ENCODE data around the gene GNG12. TPM values are rescaled to one million over a fixed set of nuclear protein-coding genes. Genes with fewer than 3 reads are reported as not detected.

Gene GNG12
- total RNA-seq, 1 experiment from 2014 or later: 70.0 TPM

GRCh38 chr1:67840449-67840848 is 7.2 kb upstream of the GNG12 start:
- CTCF ChIA-PET: no interaction called here
- DNase-seq (ENCODE audit: low read depth, low spot score): no peak
- H3K4me3 ChIP-seq (ENCODE audit: low read depth in 2 of 2, low read length in 2 of 2): no peak overlapping the region
- POLR2A ChIA-PET: no interaction called here
- TF ChIP-seq, protein P1, sequence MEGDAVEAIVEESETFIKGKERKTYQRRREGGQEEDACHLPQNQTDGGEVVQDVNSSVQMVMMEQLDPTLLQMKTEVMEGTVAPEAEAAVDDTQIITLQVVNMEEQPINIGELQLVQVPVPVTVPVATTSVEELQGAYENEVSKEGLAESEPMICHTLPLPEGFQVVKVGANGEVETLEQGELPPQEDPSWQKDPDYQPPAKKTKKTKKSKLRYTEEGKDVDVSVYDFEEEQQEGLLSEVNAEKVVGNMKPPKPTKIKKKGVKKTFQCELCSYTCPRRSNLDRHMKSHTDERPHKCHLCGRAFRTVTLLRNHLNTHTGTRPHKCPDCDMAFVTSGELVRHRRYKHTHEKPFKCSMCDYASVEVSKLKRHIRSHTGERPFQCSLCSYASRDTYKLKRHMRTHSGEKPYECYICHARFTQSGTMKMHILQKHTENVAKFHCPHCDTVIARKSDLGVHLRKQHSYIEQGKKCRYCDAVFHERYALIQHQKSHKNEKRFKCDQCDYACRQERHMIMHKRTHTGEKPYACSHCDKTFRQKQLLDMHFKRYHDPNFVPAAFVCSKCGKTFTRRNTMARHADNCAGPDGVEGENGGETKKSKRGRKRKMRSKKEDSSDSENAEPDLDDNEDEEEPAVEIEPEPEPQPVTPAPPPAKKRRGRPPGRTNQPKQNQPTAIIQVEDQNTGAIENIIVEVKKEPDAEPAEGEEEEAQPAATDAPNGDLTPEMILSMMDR (IDR thresholded peaks at IDR 0.05): no peak
- TF ChIP-seq POLR2AphosphoS5 (IDR thresholded peaks at IDR 0.05; ENCODE audit: low read depth, low read length) (no peak), TCF7L2 (IDR thresholded peaks at IDR 0.05; ENCODE audit: low read depth, low read length) (no peak), SIN3A (IDR thresholded peaks at IDR 0.05; ENCODE audit: borderline replicate concordance, insufficient read depth, low read depth, low read length) (no peak), REST (IDR thresholded peaks at IDR 0.05; ENCODE audit: insufficient read depth in 1 of 2, low read depth in 2 of 2, low read length in 1 of 2) (no peak)
- no peaks in the 10 kb centered on the region for H3K27me3 ChIP-seq (ENCODE audit: control insufficient read depth, insufficient read depth, low read length)
- in situ Hi-C loops (cut with HindIII; ENCODE audit: low pct_unique_long_range_greater_than_20kb, low sequenced_read_pairs) (no loop called here), intact Hi-C loops (cut with micrococcal nuclease; ENCODE audit: unreplicated experiment) (no loop called here)
- 0 out of 2 replicates have a peak, but pooled peaks have one; percentile 36 for ATAC-seq
- H3K4me1 ChIP-seq (ENCODE audit: control insufficient read depth, insufficient read depth, low read length): no peaks in the 10 kb centered on the region; the same call in 1 of the 2 replicates
- no TSS peak for BruUV-seq (replicated peaks)
- no peak overlapping the region for H3K27ac ChIP-seq (ENCODE audit: low read length)
- no peaks in the 10 kb centered on the region for H3K9me3 ChIP-seq (ENCODE audit: control insufficient read depth, insufficient read depth, low read depth, low read length)
- no peaks in the 10 kb centered on the region for H3K36me3 ChIP-seq (ENCODE audit: control insufficient read depth, insufficient read depth, low read length)

GRCh38 chr1:67839826-67840225 is 6.6 kb upstream of the GNG12 start:
- TF ChIP-seq SIN3A (IDR thresholded peaks at IDR 0.05; ENCODE audit: borderline replicate concordance, insufficient read depth, low read depth, low read length): no peak
- no peak for TF ChIP-seq REST (IDR thresholded peaks at IDR 0.05; ENCODE audit: insufficient read depth in 1 of 2, low read depth in 2 of 2, low read length in 1 of 2)
- TF ChIP-seq TCF7L2 (IDR thresholded peaks at IDR 0.05; ENCODE audit: low read depth, low read length): no peak
- no peak for TF ChIP-seq POLR2AphosphoS5 (IDR thresholded peaks at IDR 0.05; ENCODE audit: low read depth, low read length)
- TF ChIP-seq, protein P1 (IDR thresholded peaks at IDR 0.05): no peak
- Histone ChIP-seq H3K9me3 (ENCODE audit: control insufficient read depth, insufficient read depth, low read depth, low read length) (no peaks in the 10 kb centered on the region), H3K4me3 (ENCODE audit: low read depth in 2 of 2, low read length in 2 of 2) (no peak overlapping the region), H3K27me3 (ENCODE audit: control insufficient read depth, insufficient read depth, low read length) (no peaks in the 10 kb centered on the region), H3K4me1 (ENCODE audit: control insufficient read depth, insufficient read depth, low read length) (no peaks in the 10 kb centered on the region; the same call in 1 of the 2 replicates), H3K36me3 (ENCODE audit: control insufficient read depth, insufficient read depth, low read length) (no peaks in the 10 kb centered on the region), H3K27ac (ENCODE audit: low read length) (no peak overlapping the region)
- in situ Hi-C loops (cut with HindIII; ENCODE audit: low pct_unique_long_range_greater_than_20kb, low sequenced_read_pairs) (no loop called here), intact Hi-C loops (cut with micrococcal nuclease; ENCODE audit: unreplicated experiment) (no loop called here)
- DNase-seq (ENCODE audit: low read depth, low spot score): no peak
- POLR2A ChIA-PET: no interaction called here
- BruUV-seq (replicated peaks): no TSS peak
- ATAC-seq: no peak
- CTCF ChIA-PET: no interaction called here

All from Panc1 (cell line).